OCI-LY1 (cell line): Measurements from ENCODE around the gene PCDHA2.
"Not testable (repeated sequence)": the region's sequence is repeated elsewhere in the genome, so short reads cannot be mapped to it uniquely, and the experiment has no call there.

ENCODE experiments used
- H2AFZ ChIP-seq: fragments of 200-600 bp; sonication (generic), shearing (Covaris generic); 2 replicates; pipeline ENCODE4 v1.6.0; 2014; ENCODE audit warnings: antibody characterized with exemption, mild to moderate bottlenecking, low read length
- H3F3A ChIP-seq: fragments of 200-600 bp; sonication (generic), shearing (Covaris generic); 2 replicates; pipeline ENCODE4 v1.6.0; 2014; ENCODE audit warnings: mild to moderate bottlenecking, antibody characterized with exemption, low read length, moderate library complexity; ENCODE audit not compliant: insufficient read depth
- H3K27ac ChIP-seq: fragments of 200-600 bp; sonication (generic); 2 replicates; pipeline ENCODE4 v1.5.1; 2014; ENCODE audit warnings: low read length, mixed run types, mild to moderate bottlenecking, low read depth; ENCODE audit not compliant: poor library complexity, severe bottlenecking
- H3K27me3 ChIP-seq: fragments of 200-600 bp; sonication (generic); 2 replicates; pipeline ENCODE4 v1.6.0; 2014; ENCODE audit warnings: antibody characterized with exemption, mild to moderate bottlenecking, low read length, moderate library complexity; ENCODE audit not compliant: insufficient read depth
- H3K36me3 ChIP-seq: fragments of 200-600 bp; sonication (generic); 2 replicates; pipeline ENCODE4 v1.6.1; 2014; ENCODE audit warnings: mild to moderate bottlenecking, antibody characterized with exemption, low read length, moderate library complexity, mixed read lengths; ENCODE audit not compliant: insufficient read depth
- H3K4me1 ChIP-seq: fragments of 200-600 bp; sonication (generic); 2 replicates; pipeline ENCODE4 v1.5.1; 2014; ENCODE audit warnings: mild to moderate bottlenecking, low read length, moderate library complexity; ENCODE audit not compliant: insufficient read depth, severe bottlenecking
- H3K4me2 ChIP-seq: fragments of 200-600 bp; sonication (generic), shearing (Covaris generic); 2 replicates; pipeline ENCODE4 v1.6.1; 2014; ENCODE audit warnings: low read length
- H3K4me3 ChIP-seq: fragments of 200-600 bp; sonication (generic); 2 replicates; pipeline ENCODE4 v1.5.1; 2014; ENCODE audit warnings: low read length, low read depth, mild to moderate bottlenecking, mixed read lengths; ENCODE audit not compliant: poor library complexity, severe bottlenecking
- H3K79me2 ChIP-seq: fragments of 200-600 bp; shearing (Covaris generic); 2 replicates; pipeline ENCODE4 v1.6.1; 2016; ENCODE audit warnings: mixed run types, low read length, mixed read lengths; ENCODE audit not compliant: insufficient read depth
- H3K9ac ChIP-seq: fragments of 200-600 bp; sonication (generic), shearing (Covaris generic); 2 replicates; pipeline ENCODE4 v1.6.1; 2014; ENCODE audit warnings: mild to moderate bottlenecking, low read length, mixed read lengths
- H3K9me2 ChIP-seq: fragments of 200-600 bp; sonication (generic), shearing (Covaris generic); 2 replicates; pipeline ENCODE4 v1.6.1; 2014; ENCODE audit warnings: low read depth, mild to moderate bottlenecking, low read length, mixed read lengths
- H3K9me3 ChIP-seq: fragments of 200-600 bp; shearing (Covaris generic); 2 replicates; pipeline ENCODE4 v1.6.1; 2014; ENCODE audit warnings: low read length, mixed read lengths
- H4K20me1 ChIP-seq: fragments of 200-600 bp; sonication (generic), shearing (Covaris generic); 2 replicates; pipeline ENCODE4 v1.6.0; 2016; ENCODE audit warnings: mild to moderate bottlenecking, low read length; ENCODE audit not compliant: insufficient read depth
- CTCF ChIP-seq: fragments of 200-600 bp; sonication (generic), shearing (Covaris generic); IDR thresholded peaks from 2 replicates; pipeline ENCODE4 v1.5.1; 2017; ENCODE audit warnings: mild to moderate bottlenecking, antibody characterized with exemption, low read length, moderate library complexity, mixed read lengths
- EZH2 ChIP-seq: fragments of 200-600 bp; sonication (generic), shearing (Covaris generic); IDR thresholded peaks from 2 replicates; pipeline ENCODE4 v1.8.0; 2017; ENCODE audit warnings: borderline replicate concordance, mixed run types, mild to moderate bottlenecking, antibody characterized with exemption, low read length, moderate library complexity, mixed read lengths

PCDHA2 gene

GRCh38 chr5:140833993-140834392 lies 39.3 kb downstream of the PCDHA2 start, which contains the start of gene PCDHA7:
TSS of gene PCDHA7 (plus strand) at chr5:140834269. CDS start at chr5:140834384, 115 bp downstream.
- Histone ChIP-seq H3K9me2 (no peaks in the 10 kb centered on the region), H3F3A (no peaks in the 10 kb centered on the region), H3K9ac (no peak within 1 kb of the TSS)

GRCh38 chr5:140834439-140835008 lies 39.9 kb downstream of the PCDHA2 start:
- H3K36me3 ChIP-seq, H3F3A ChIP-seq, H3K4me1 ChIP-seq, H3K9me2 ChIP-seq, H3K4me2 ChIP-seq, H2AFZ ChIP-seq, H3K79me2 ChIP-seq, H3K4me3 ChIP-seq, H3K27me3 ChIP-seq, H3K9me3 ChIP-seq, H4K20me1 ChIP-seq, H3K9ac ChIP-seq, H3K27ac ChIP-seq: not testable (repeated sequence)

More at GRCh38 chr5:140833993-140834392, 39.3 kb downstream of the PCDHA2 start, which contains the start of gene PCDHA7:
- H3K4me1 ChIP-seq: no peaks in the 10 kb centered on the region
- no peak within 1 kb of the TSS for H3K4me3 ChIP-seq
- H3K4me2 ChIP-seq: no peak within 1 kb of the TSS
- no peak within 1 kb of the TSS for H3K27ac ChIP-seq
- no peaks in the 10 kb centered on the region for H3K27me3 ChIP-seq
- TF ChIP-seq EZH2 (no peak), CTCF (no peak)
- H4K20me1 ChIP-seq: no peaks in the 10 kb centered on the region
- H3K9me3 ChIP-seq: no peaks in the 10 kb centered on the region
- no peaks in the 10 kb centered on the region for H3K79me2 ChIP-seq
- no peak within 1 kb of the TSS for H2AFZ ChIP-seq
- H3K36me3 ChIP-seq: no peaks in the 10 kb centered on the region

GRCh38 chr5:140835622-140836510 lies 41.2 kb downstream of the PCDHA2 start:
- no peaks in the 10 kb centered on the region for H3K9me3 ChIP-seq
- H3K79me2 ChIP-seq: no peaks in the 10 kb centered on the region
- H3K27ac ChIP-seq: no peak overlapping the region
- no peak overlapping the region for H3K4me3 ChIP-seq
- no peak overlapping the region for H2AFZ ChIP-seq
- H3K36me3 ChIP-seq: no peaks in the 10 kb centered on the region
- no peaks in the 10 kb centered on the region for H3K27me3 ChIP-seq
- H4K20me1 ChIP-seq: no peaks in the 10 kb centered on the region
- H3K9me2 ChIP-seq: no peaks in the 10 kb centered on the region
- H3F3A ChIP-seq: no peaks in the 10 kb centered on the region
- no peak for TF ChIP-seq CTCF
- TF ChIP-seq EZH2: no peak
- no peak overlapping the region for H3K9ac ChIP-seq
- no peaks in the 10 kb centered on the region for H3K4me1 ChIP-seq
- H3K4me2 ChIP-seq: no peak overlapping the region
